GM23248 (cell line): Measurements from ENCODE around the gene GPR176.

Source experiments
- EZH2 ChIP-seq: fragments of 200-600 bp; sonication (generic); IDR thresholded peaks from 2 replicates; pipeline ENCODE4 v1.6.1; 2018; ENCODE audit warnings: antibody characterized with exemption, mild to moderate bottlenecking; ENCODE audit not compliant: insufficient read depth, poor library complexity, severe bottlenecking
- EZH2phosphoT487 ChIP-seq: fragments of 200-600 bp; sonication (generic); IDR thresholded peaks from 2 replicates; pipeline ENCODE4 v1.6.1; 2018; ENCODE audit warnings: antibody characterized with exemption, moderate library complexity, mild to moderate bottlenecking, low read depth; ENCODE audit not compliant: insufficient read depth

- TF ChIP-seq EZH2phosphoT487: no peak
- TF ChIP-seq EZH2: no peak
Observed at GRCh38 chr15:39793923-39794322, 126.1 kb downstream of the GPR176 start.
